OCI-LY3 (cell line): Measurements from ENCODE around the gene FAM174A.

Source experiments
- CTCF ChIP-seq: fragments of 200-600, 300-600 bp; sonication (generic); IDR thresholded peaks from 2 replicates; pipeline ENCODE4 v1.5.1; 2014; ENCODE audit warnings: antibody characterized with exemption, low read length, low read depth
- EZH2phosphoT487 ChIP-seq: fragments of 200-600 bp; shearing (Covaris generic); IDR thresholded peaks from 2 replicates; pipeline ENCODE4 v1.6.1; 2018; ENCODE audit warnings: antibody characterized with exemption, mixed run types, low read depth

DNA sequence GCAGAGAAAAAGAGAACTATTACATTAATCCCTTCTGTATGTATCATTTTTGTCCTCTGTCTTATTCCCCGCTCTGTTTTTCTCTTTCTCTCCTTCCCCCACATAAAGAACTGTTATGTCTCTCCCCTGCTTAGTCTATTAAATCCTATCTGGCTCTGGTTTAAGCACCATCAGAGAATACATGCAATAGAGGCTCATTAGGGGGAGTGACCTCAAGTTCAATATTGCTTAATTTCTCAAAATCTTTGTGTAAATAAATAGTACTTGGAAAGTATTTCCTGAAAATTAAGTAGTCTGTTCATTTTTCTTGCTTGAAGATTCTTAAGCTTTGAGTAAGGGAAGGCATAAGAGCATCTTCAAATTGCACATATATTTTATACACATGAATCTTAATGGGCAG is 41.2 kb upstream of the FAM174A start:
- TF ChIP-seq CTCF: no peak
- no peak for TF ChIP-seq EZH2phosphoT487
